DND-41 (cell line): Measurements from ENCODE around the gene SMURF1.

Experiments used
- ATAC-seq: fragments of 200-7000 bp; cut with Tn5 transposase; 3 replicates; pipeline ENCODE4 v1.9.1; 2021; ENCODE audit warnings: low read depth; ENCODE audit not compliant: insufficient read depth
- DNase-seq: peaks from one replicate; pipeline ENCODE4 v3.0.0-alpha.2; 2020
- H2AFZ ChIP-seq: 2 replicates; pipeline ENCODE4 v1.6.0; 2012; ENCODE audit warnings: low read depth, low read length
- H3K27ac ChIP-seq: 2 replicates; pipeline ENCODE4 v1.5.1; 2012; ENCODE audit warnings: low read length, inconsistent platforms
- H3K27me3 ChIP-seq: fragments of 200-600 bp; sonication (generic); 2 replicates; pipeline ENCODE4 v1.6.0; 2012; ENCODE audit warnings: low read length, mild to moderate bottlenecking, inconsistent platforms; ENCODE audit not compliant: insufficient read depth, poor library complexity
- H3K36me3 ChIP-seq: 2 replicates; pipeline ENCODE4 v1.5.1; 2012; ENCODE audit warnings: low read length, inconsistent platforms; ENCODE audit not compliant: insufficient read depth
- H3K4me1 ChIP-seq: 2 replicates; pipeline ENCODE4 v1.5.1; 2012; ENCODE audit warnings: mild to moderate bottlenecking, low read length; ENCODE audit not compliant: insufficient read depth
- H3K4me2 ChIP-seq: 2 replicates; pipeline ENCODE4 v1.6.0; 2012; ENCODE audit warnings: mild to moderate bottlenecking, moderate library complexity, low read length, inconsistent platforms; ENCODE audit not compliant: insufficient read depth
- H3K4me3 ChIP-seq, 2 experiments: fragments of 200-600 bp in 1 of 2; shearing (Covaris generic) in 1 of 2; 2 replicates each; pipeline ENCODE4 v1.5.1; 2012 to 2016; ENCODE audit warnings: inconsistent platforms in 2 of 2, low read length in 2 of 2, mild to moderate bottlenecking in 2 of 2, low read depth in 1 of 2, moderate library complexity in 1 of 2
- H3K79me2 ChIP-seq: 2 replicates; pipeline ENCODE4 v1.6.0; 2012; ENCODE audit warnings: low read length, inconsistent platforms; ENCODE audit not compliant: insufficient read depth
- H3K9ac ChIP-seq: 2 replicates; pipeline ENCODE4 v1.6.0; 2012; ENCODE audit warnings: low read depth, mild to moderate bottlenecking, inconsistent platforms, low read length, moderate library complexity
- H3K9me3 ChIP-seq: 2 replicates; pipeline ENCODE4 v1.5.1; 2012; ENCODE audit warnings: low read length, moderate library complexity, mild to moderate bottlenecking, inconsistent platforms; ENCODE audit not compliant: insufficient read depth, severe bottlenecking
- H4K20me1 ChIP-seq: 2 replicates; pipeline ENCODE4 v1.6.0; 2012; ENCODE audit warnings: low read length; ENCODE audit not compliant: insufficient read depth
- EZH2 ChIP-seq: IDR thresholded peaks from 3 replicates; pipeline ENCODE4 v1.6.1; 2012; ENCODE audit warnings: borderline replicate concordance, low read depth, mild to moderate bottlenecking, moderate library complexity, low read length, inconsistent platforms; ENCODE audit not compliant: severe bottlenecking
- TF ChIP-seq, protein P1 (sequence below): IDR thresholded peaks from 2 replicates; pipeline ENCODE4 v1.5.1; 2012; ENCODE audit warnings: borderline replicate concordance, low read length, moderate library complexity, mild to moderate bottlenecking; ENCODE audit not compliant: poor library complexity, severe bottlenecking; ENCODE audit errors: extremely low read depth

SMURF1 gene

DNA sequence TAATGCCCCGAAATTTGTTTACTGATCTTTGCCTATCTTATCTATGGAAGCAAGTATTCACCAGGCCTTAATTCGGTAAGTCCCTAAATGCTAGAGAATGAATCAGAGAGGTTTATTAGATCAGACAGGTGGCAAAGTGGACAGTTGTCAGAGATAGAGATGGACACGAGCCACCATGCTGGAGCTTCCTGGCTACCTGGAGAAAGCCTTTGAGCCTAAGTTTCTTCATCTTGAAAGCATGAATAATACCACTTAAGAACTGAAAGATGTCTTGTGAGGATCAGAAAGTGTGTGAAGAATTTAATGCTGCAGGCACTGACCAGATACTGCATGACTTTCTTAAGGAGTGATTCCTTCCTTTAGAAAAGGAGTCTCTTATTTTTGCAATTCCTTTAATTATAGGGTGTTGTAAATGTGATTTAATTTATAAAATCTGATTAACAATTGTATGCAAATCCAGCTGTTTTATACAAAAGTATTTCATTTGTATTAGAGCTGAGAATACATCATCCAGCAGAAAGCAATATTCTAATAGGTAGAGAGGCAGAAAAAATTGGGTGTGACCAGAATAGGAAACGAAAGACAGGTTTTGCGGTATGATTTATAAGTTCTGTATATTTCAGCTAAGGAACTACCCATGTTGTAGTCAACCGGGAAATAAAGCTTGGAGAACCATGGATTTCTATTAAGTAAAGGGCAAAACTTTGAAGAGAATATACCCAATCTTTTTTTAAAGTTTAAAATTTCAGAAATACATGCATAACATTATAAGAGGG is 82.7 kb downstream of the SMURF1 start:
- Histone ChIP-seq H4K20me1 (peaks cover 9% of the 10 kb centered on the region; the same call in 1 of the 2 replicates), H3K4me2 (no peak overlapping the region), H3K36me3 (peaks cover 18% of the 10 kb centered on the region; the same call in 1 of the 2 replicates), H2AFZ (no peak overlapping the region), H3K9ac (no peak overlapping the region), H3K27me3 (no peaks in the 10 kb centered on the region), H3K9me3 (no peaks in the 10 kb centered on the region), H3K27ac (no peak overlapping the region), H3K79me2 (peaks cover 26% of the 10 kb centered on the region), H3K4me1 (no peaks in the 10 kb centered on the region), H3K4me3 (no peak overlapping the region)
- ATAC-seq (no peak), DNase-seq (no peak)
- TF ChIP-seq EZH2 = no peak
- TF ChIP-seq, protein P1, sequence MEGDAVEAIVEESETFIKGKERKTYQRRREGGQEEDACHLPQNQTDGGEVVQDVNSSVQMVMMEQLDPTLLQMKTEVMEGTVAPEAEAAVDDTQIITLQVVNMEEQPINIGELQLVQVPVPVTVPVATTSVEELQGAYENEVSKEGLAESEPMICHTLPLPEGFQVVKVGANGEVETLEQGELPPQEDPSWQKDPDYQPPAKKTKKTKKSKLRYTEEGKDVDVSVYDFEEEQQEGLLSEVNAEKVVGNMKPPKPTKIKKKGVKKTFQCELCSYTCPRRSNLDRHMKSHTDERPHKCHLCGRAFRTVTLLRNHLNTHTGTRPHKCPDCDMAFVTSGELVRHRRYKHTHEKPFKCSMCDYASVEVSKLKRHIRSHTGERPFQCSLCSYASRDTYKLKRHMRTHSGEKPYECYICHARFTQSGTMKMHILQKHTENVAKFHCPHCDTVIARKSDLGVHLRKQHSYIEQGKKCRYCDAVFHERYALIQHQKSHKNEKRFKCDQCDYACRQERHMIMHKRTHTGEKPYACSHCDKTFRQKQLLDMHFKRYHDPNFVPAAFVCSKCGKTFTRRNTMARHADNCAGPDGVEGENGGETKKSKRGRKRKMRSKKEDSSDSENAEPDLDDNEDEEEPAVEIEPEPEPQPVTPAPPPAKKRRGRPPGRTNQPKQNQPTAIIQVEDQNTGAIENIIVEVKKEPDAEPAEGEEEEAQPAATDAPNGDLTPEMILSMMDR = no peak

DNA sequence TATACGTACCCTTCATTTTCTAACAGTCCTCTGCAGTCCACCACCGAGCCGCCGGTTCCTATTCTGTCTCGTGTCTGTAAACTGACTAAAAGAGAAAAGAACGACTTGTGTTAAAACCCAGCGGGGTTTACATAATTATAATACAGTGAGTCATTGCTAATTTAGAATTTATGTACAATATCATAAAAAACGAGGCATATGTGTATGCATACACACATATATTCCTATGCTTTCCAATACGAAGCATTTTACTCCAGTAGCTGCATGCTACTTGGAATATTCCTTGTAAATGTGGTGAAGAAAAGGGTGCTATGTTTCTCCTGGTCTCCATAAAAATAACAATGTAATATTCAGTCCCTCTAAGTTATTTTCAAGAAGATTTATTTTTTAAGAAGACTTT is 89.1 kb downstream of the SMURF1 start:
- Histone ChIP-seq H3K9me3 (no peaks in the 10 kb centered on the region), H3K36me3 (peaks cover 73% of the 10 kb centered on the region), H4K20me1 (no peaks in the 10 kb centered on the region), H3K4me2 (no peak overlapping the region), H3K4me3 (no peak overlapping the region), H3K27me3 (no peaks in the 10 kb centered on the region), H3K9ac (no peak overlapping the region), H2AFZ (no peak overlapping the region), H3K79me2 (no peaks in the 10 kb centered on the region), H3K27ac (no peak overlapping the region), H3K4me1 (no peaks in the 10 kb centered on the region)
- ATAC-seq (no peak), DNase-seq (no peak)
- TF ChIP-seq, protein P1 = no peak
- TF ChIP-seq EZH2 = no peak

DNA sequence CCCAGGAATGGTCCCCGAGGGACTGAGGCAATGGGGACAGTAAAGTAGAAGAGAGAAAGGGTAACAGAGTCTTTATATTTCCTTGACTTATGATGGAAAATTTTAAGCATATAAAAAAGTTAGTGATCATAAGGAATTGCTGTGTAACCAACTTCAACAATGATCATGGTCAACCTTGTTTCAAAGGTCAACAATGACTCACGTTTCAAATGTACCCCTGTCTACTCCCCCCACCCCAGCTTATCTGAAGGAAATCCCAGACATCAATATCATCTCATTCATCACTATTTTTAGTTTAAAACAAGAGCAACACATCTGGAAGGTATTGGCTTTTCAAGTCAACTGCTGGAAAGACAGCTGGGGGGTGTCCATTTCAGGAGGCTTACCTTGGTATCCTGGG is 92.9 kb downstream of the SMURF1 start:
- DNase-seq = no peak
- Histone ChIP-seq H3K79me2 (no peaks in the 10 kb centered on the region), H3K4me3 (no peak overlapping the region), H3K4me1 (no peaks in the 10 kb centered on the region), H3K27ac (no peak overlapping the region), H3K9ac (no peak overlapping the region), H3K9me3 (no peaks in the 10 kb centered on the region), H3K27me3 (no peaks in the 10 kb centered on the region), H3K36me3 (peaks cover 88% of the 10 kb centered on the region), H4K20me1 (no peaks in the 10 kb centered on the region), H3K4me2 (no peak overlapping the region), H2AFZ (no peak overlapping the region)
- ATAC-seq = no peak
- no peak for TF ChIP-seq EZH2
- TF ChIP-seq, protein P1 = no peak
